HepG2 (cell line): Measurements from ENCODE around the gene PSMD2. TPM values are rescaled to one million over a fixed set of nuclear protein-coding genes. Genes with fewer than 3 reads are reported as not detected.

Experiments used
- ATAC-seq: fragments of 200-7000 bp; cut with Tn5 transposase; 3 replicates; pipeline ENCODE4 v1.9.1; 2020; ENCODE audit warnings: mild to moderate bottlenecking, moderate library complexity
- BruUV-seq: library from RNA; stranded (reverse); fragments of 400-500 nt; replicated peaks from 2 replicates; lab custom pipeline; 2021; lab: Mats Ljungman, UMichigan
- CTCF ChIA-PET: fragments of 300-600 bp; formaldehyde crosslinking; extraction: SDS; loops from one replicate; lab custom pipeline; 2021; ENCODE audit warnings: low total read pairs, inconsistent platforms, low intra/inter-chr PET ratio; lab: Yijun Ruan, JAX
- POLR2A ChIA-PET: fragments of 350-600 bp; sonication (Branson Sonifier 250); formaldehyde crosslinking; loops from one replicate; lab custom pipeline; 2020; ENCODE audit warnings: antibody characterized with exemption, inconsistent platforms; lab: Yijun Ruan, JAX
- DNase-seq: peaks from one replicate; pipeline ENCODE4 v3.0.0-alpha.2; 2015; ENCODE audit warnings: low spot score
- FAIRE-seq: peaks from 3 replicates; lab custom pipeline; 2011; peaks lifted over from hg19 to GRCh38; lab: Jason Lieb, UNC
- H2AFZ ChIP-seq: one replicate; pipeline ENCODE4 v1.6.1; 2011; ENCODE audit warnings: low read length, inconsistent platforms
- H3K27ac ChIP-seq: fragments of 300-600 bp; 3 replicates; pipeline ENCODE4 v1.8.0; 2011; ENCODE audit warnings: mixed run types, mild to moderate bottlenecking, mixed read lengths, low read length, inconsistent platforms; ENCODE audit not compliant: insufficient read depth; ENCODE audit errors: extremely low read length
- H3K27me3 ChIP-seq, 2 experiments: fragments of 200-600 bp in 1 of 2; 2 replicates in 1 of 2; 3 replicates in 1 of 2; pipeline versions ENCODE4 v1.6.0 to v1.8.0; 2011; ENCODE audit warnings: low read length in 2 of 2, mild to moderate bottlenecking in 2 of 2, moderate library complexity in 2 of 2, inconsistent platforms in 1 of 2; ENCODE audit not compliant: insufficient read depth in 2 of 2, control insufficient read depth in 1 of 2
- H3K36me3 ChIP-seq, 2 experiments: fragments of 200-600 bp in 1 of 2; replicated peaks in 1 of 2; 2 replicates in 1 of 2; 3 replicates in 1 of 2; pipeline versions ENCODE4 v1.5.1 to v1.8.0; 2011; ENCODE audit warnings: low read length in 2 of 2, inconsistent platforms in 1 of 2; ENCODE audit not compliant: insufficient read depth in 2 of 2, control insufficient read depth in 1 of 2
- H3K4me1 ChIP-seq: 2 replicates; pipeline ENCODE4 v1.5.1; 2012; ENCODE audit warnings: low read length, inconsistent platforms; ENCODE audit not compliant: insufficient read depth
- H3K4me2 ChIP-seq: 2 replicates; pipeline ENCODE4 v1.6.0; 2011; ENCODE audit warnings: low read depth, low read length, inconsistent platforms
- H3K4me3 ChIP-seq, 3 experiments: fragments of 200-600 bp in 1 of 3; sonication (generic), shearing (Covaris generic) in 1 of 3; replicated peaks in 1 of 3; 2 replicates each; pipeline ENCODE4 v1.5.1; 2011 to 2016; ENCODE audit warnings: low read length in 3 of 3, inconsistent platforms in 2 of 3, low read depth in 2 of 3, mild to moderate bottlenecking in 2 of 3, control low read depth in 1 of 3, mixed read lengths in 1 of 3; ENCODE audit not compliant: insufficient read depth in 1 of 3
- H3K79me2 ChIP-seq: one replicate; pipeline ENCODE4 v1.6.1; 2011; ENCODE audit warnings: low read length, inconsistent platforms; ENCODE audit not compliant: insufficient read depth
- H3K9ac ChIP-seq: 2 replicates; pipeline ENCODE4 v1.6.0; 2011; ENCODE audit warnings: mild to moderate bottlenecking, low read depth, low read length, inconsistent platforms; ENCODE audit not compliant: insufficient read depth
- H3K9me3 ChIP-seq: 2 replicates; pipeline ENCODE4 v1.5.1; 2012; ENCODE audit warnings: mild to moderate bottlenecking, low read length
- H4K20me1 ChIP-seq: 2 replicates; pipeline ENCODE4 v1.6.0; 2011; ENCODE audit warnings: inconsistent platforms, mild to moderate bottlenecking, low read length, moderate library complexity; ENCODE audit not compliant: insufficient read depth
- KLF6 ChIP-seq: IDR thresholded peaks from 2 replicates; pipeline ENCODE4 v1.8.0; 2016; ENCODE audit warnings: missing biosample characterization, missing genetic modification reagents
- RBM22 ChIP-seq: fragments of 200-400 bp; formaldehyde crosslinking; optimal IDR thresholded peaks from 2 replicates; pipeline ENCODE3; 2017; ENCODE audit warnings: mild to moderate bottlenecking, low read length, moderate library complexity
- RXRB ChIP-seq: IDR thresholded peaks from 2 replicates; pipeline ENCODE4 v1.6.1; 2016; ENCODE audit warnings: borderline replicate concordance, missing genetic modification reagents, missing compliant biosample characterization
- TEAD2 ChIP-seq: sonication (generic); formaldehyde crosslinking; IDR thresholded peaks from 2 replicates; pipeline ENCODE4 v1.9.0; 2021; ENCODE audit warnings: missing genetic modification reagents
- XRCC5 ChIP-seq: fragments of 200-400 bp; formaldehyde crosslinking; optimal IDR thresholded peaks from 2 replicates; pipeline ENCODE3; 2017; ENCODE audit warnings: mild to moderate bottlenecking, low read length
- ZBTB20 ChIP-seq: sonication (generic); formaldehyde crosslinking; IDR thresholded peaks from 2 replicates; pipeline ENCODE4 v1.8.1; 2023; ENCODE audit warnings: missing genetic modification reagents, low read depth, mild to moderate bottlenecking, borderline replicate concordance
- ZNF431 ChIP-seq: sonication (generic); formaldehyde crosslinking; IDR thresholded peaks from 2 replicates; pipeline ENCODE4 v1.9.0; 2022; ENCODE audit warnings: missing genetic modification reagents, low read depth, mild to moderate bottlenecking, borderline replicate concordance
- ZNF691 ChIP-seq: sonication (generic); formaldehyde crosslinking; IDR thresholded peaks from 2 replicates; pipeline ENCODE4 v1.4.0; 2020; ENCODE audit warnings: missing genetic modification reagents, low read depth, mild to moderate bottlenecking, borderline replicate concordance
- WGBS: methylation state at CpG from one replicate; pipeline ENCODE4 v1.1.6; 2017; ENCODE audit warnings: low lambda C conversion rate; 5-methylcytosine and 5-hydroxymethylcytosine counted together
- in situ Hi-C: cut with HindIII; loops from 2 replicates; pipeline ENCODE4 v1.10.0; 2017; ENCODE audit warnings: low pct_unique_long_range_greater_than_20kb; ENCODE audit not compliant: extremely low pct_ligation_motif_present
- intact Hi-C: fragments of 100-400 bp; cut with micrococcal nuclease; formaldehyde crosslinking; loops from one replicate; pipeline ENCODE4 v1.10.0; 2022; ENCODE audit not compliant: unreplicated experiment
- polyA plus RNA-seq, 8 experiments: library from polyadenylated mRNA; depleted of rRNA in 3 of 8; stranded (reverse) in 7 of 8; unstranded in 1 of 8; fragments of >200 nt; fragmentation: Illumina TruSeq in 4 of 8; extraction: Trizol in 4 of 8; gene quantifications; 2 replicates each; pipeline versions ENCODE4 v1.2.1 to v1.2.3, GENCODE V29; 2011 to 2016; ENCODE audit warnings: low read depth in 4 of 8, missing spikeins in 1 of 8, mixed read lengths in 1 of 8; ENCODE audit not compliant: insufficient read depth in 1 of 8
- total RNA-seq, 5 experiments: library from RNA; depleted of rRNA; stranded (reverse); fragments of >200 nt; fragmentation: Illumina TruSeq; extraction: Trizol; gene quantifications; 2 replicates each; pipeline ENCODE4 v1.2.3, GENCODE V29; 2016; ENCODE audit warnings: low read depth in 1 of 5

The PSMD2 gene
- total and polyA plus RNA-seq, 2 of the 13 experiments (the other 11 are each of a cell fraction or from before 2014, with no cell fraction given): 125 to 200 TPM

DNA sequence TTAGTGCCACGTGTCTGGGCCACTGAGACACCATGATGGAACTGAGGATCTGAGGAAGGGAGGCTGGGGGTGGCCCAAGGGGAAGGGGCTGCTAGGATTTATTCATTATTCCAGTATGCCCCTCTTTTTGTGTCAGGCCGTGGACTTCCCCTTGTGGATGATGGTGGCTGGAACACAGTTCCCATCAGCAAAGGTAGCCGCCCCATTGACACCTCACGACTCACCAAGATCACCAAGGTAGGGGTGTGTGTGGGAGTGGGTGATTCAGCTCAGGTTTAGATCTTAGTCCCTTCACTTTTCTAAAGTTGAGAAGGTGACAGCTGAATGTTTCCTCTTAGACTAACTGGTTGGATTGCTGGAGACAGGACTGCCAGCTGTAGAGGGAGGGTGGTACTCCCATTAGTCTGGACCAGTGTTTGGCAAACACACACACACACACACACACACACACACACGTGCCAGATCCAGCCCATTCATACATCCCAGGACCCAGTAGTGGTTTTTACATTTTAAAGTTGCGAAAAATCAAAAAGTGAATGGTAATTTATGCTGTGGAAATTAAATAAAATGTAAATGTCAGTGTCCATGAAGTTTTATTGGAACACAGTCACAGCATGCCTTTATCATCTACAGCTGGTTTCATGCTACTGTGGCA, 26.8 kb downstream of the PSMD2 start:
- BruUV-seq: no TSS peak
- WGBS: 93% methylated on average over 6 of the region's 6 CpGs
- H3K9me3 ChIP-seq: no peaks in the 10 kb centered on the region
- ChIA-PET CTCF (no interaction called here), POLR2A (interaction anchor here (1.0 to 2.1 kb wide), 3 partner anchors 9 to 11 kb away, joined by 3 to 6 read pairs (median 3); no protein-coding TSS in a partner anchor)
- H4K20me1 ChIP-seq: peaks cover 9% of the 10 kb centered on the region; the same call in 1 of the 2 replicates
- no peak for DNase-seq
- ATAC-seq: no peak
- no peak overlapping the region for H3K27ac ChIP-seq
- no peaks in the 10 kb centered on the region for H3K27me3 ChIP-seq
- in situ Hi-C loops (no loop called here), intact Hi-C loops (no loop called here)
- no peak overlapping the region for H2AFZ ChIP-seq
- FAIRE-seq: no peak
- peaks cover 4% of the 10 kb centered on the region for H3K79me2 ChIP-seq
- no peak overlapping the region for H3K9ac ChIP-seq
- TF ChIP-seq XRCC5 (no peak), KLF6 (CRISPR knock-in tag) (no peak), ZNF431 (CRISPR knock-in tag) (no peak), RXRB (CRISPR knock-in tag) (no peak), ZBTB20 (no peak), RBM22 (peak; percentile 34), ZNF691 (no peak), TEAD2 (CRISPR knock-in tag) (no peak)
- no peaks in the 10 kb centered on the region for H3K4me1 ChIP-seq
- peaks cover 61 to 92% of the 10 kb centered on the region in 2 experiments for H3K36me3 ChIP-seq
- no peak overlapping the region for H3K4me3 ChIP-seq
- H3K4me2 ChIP-seq: no peak overlapping the region
